Renal pelvis (tissue), 12 donors: ENCODE measurements around the gene BUB1. TPM values are rescaled to one million over a fixed set of nuclear protein-coding genes. Genes with fewer than 3 reads are reported as not detected.
"Not testable (repeated sequence)": the region's sequence is repeated elsewhere in the genome, so short reads cannot be mapped to it uniquely, and the experiment has no call there.

Experiments used
- DNase-seq: peaks from one replicate; pipeline ENCODE4 v3.0.0-alpha.2; 2013
- long read RNA-seq, 16 experiments: transcript quantifications; one replicate each; lab custom pipeline, GENCODE V29; 2026
- polyA plus RNA-seq, 3 donors: library from polyadenylated mRNA; unstranded; fragments of 120-200 nt; gene quantifications; one replicate each; pipeline ENCODE4 v1.2.1, GENCODE V29; 2013; ENCODE audit not compliant: insufficient read length in 3 of 3

The BUB1 gene
- polyA plus RNA-seq: 10 to 100 TPM; 23.5 to 24.4 (median 24.1) TPM
- long read RNA-seq, donor 1, partial matches to known transcripts: 9 of 14 reads
- long read RNA-seq, donor 1, other reads (novel, unspliced or antisense): 0 of 14 reads
- long read RNA-seq, donor 2, partial matches to known transcripts: 16 of 21 reads
- long read RNA-seq, donor 2, other reads (novel, unspliced or antisense): 0 of 21 reads
- long read RNA-seq, donor 3, partial matches to known transcripts: 0 of 5 reads
- long read RNA-seq, donor 3, other reads (novel, unspliced or antisense): 0 of 5 reads
- long read RNA-seq, donor 4, partial matches to known transcripts: 0 of 5 reads
- long read RNA-seq, donor 4, other reads (novel, unspliced or antisense): 0 of 5 reads
- long read RNA-seq, donor 5, partial matches to known transcripts: 10 of 12 reads
- long read RNA-seq, donor 5, other reads (novel, unspliced or antisense): 0 of 12 reads
- long read RNA-seq, donor 6, partial matches to known transcripts: 11 of 12 reads
- long read RNA-seq, donor 6, other reads (novel, unspliced or antisense): 0 of 12 reads
- long read RNA-seq, donor 7, partial matches to known transcripts: 10 of 16 reads
- long read RNA-seq, donor 7, other reads (novel, unspliced or antisense): 0 of 16 reads
- long read RNA-seq, donor 8, partial matches to known transcripts: 0 of 1 reads
- long read RNA-seq, donor 8, other reads (novel, unspliced or antisense): 0 of 1 reads
- long read RNA-seq, donor 9, partial matches to known transcripts: 14 of 17 reads
- long read RNA-seq, donor 9, other reads (novel, unspliced or antisense): 0 of 17 reads
- long read RNA-seq, donor 10, transcript BUB1-206 (10 exons, 1,999 nt): major isoform, 5 of 35 reads
- long read RNA-seq, donor 10, partial matches to known transcripts: 27 of 35 reads
- long read RNA-seq, donor 10, other reads (novel, unspliced or antisense): 0 of 35 reads
- long read RNA-seq, donor 11, partial matches to known transcripts: 9 of 13 reads
- long read RNA-seq, donor 11, other reads (novel, unspliced or antisense): 0 of 13 reads
- long read RNA-seq, donor 12, partial matches to known transcripts: 19 of 21 reads
- long read RNA-seq, donor 12, other reads (novel, unspliced or antisense): 0 of 21 reads
- long read RNA-seq, donor 13, partial matches to known transcripts: 0 of 1 reads
- long read RNA-seq, donor 13, other reads (novel, unspliced or antisense): 0 of 1 reads
- long read RNA-seq, donor 14: 0 reads
- long read RNA-seq, donor 15, partial matches to known transcripts: 11 of 12 reads
- long read RNA-seq, donor 15, other reads (novel, unspliced or antisense): 0 of 12 reads
- long read RNA-seq, donor 16, partial matches to known transcripts: 5 of 10 reads
- long read RNA-seq, donor 16, other reads (novel, unspliced or antisense): 0 of 10 reads

DNA sequence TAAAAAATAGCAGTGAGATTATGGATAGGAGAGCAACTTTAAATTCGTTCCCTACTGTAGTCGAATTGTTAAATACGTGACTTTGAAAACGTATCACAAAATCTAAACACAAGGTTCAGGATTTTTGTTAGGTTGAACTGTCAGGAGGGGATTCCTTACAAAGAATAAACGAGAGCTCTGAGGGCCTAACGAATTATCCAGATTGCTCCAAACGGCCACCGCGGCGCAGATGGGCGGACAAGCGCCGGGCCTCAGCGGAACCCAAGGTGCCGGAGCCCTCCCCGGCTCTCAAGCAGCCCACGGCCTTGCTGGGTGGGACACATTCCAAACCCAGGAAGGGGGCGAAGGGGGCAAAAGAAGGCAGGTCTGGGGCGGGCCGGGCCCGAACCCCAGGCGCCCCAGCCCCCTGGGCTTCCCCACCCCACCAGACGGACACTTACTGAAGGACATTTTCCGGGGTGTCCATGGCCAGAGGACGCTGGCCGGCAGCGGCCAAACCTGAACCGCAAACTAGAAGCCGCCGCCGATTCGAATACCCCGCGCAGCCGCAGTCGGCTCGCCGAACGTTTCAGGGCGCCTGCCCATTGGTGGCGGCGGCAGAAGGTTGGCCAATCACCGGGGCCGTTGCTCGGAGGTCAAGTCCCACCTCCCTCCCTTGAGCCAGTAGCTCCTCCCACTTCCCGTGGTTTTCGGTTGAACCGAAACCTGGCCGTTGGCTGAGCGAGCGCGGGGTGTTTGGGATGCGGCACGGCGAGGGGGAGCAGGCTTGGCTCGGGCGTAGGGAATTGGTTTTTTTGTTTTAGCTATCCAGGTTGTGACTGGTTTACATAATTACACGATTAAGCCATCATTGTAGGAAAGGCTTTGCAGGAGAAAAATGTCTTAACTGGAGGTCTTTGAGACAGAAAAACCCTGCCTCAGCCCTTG is at the start of gene BUB1:
BUB1 (minus strand) TSS at position 534 of the 927 bp plus-strand sequence; CDS start at position 466, 68 bp downstream.
- DNase-seq: peak; percentile 97

DNA sequence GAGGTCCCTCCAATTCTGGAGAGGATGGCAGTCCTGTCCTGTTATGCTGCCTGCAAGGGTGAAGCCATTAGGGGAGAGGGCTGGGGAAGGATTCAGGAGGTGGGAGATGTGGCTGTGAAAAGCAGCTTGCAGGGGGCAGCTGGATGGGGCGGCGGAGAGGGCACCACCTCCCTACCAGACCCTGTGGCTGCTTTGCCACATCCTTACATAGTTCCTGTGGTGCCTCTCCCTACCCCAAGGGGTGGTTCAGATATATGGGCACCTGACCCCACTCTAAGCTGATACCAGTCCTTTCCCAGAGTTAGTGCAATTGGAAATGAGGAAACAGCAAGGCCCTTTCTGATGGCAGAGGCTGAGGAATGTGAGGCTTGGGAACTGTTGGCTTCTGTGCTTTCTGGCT is 48.4 kb upstream of the BUB1 start:
- DNase-seq: no peak

DNA sequence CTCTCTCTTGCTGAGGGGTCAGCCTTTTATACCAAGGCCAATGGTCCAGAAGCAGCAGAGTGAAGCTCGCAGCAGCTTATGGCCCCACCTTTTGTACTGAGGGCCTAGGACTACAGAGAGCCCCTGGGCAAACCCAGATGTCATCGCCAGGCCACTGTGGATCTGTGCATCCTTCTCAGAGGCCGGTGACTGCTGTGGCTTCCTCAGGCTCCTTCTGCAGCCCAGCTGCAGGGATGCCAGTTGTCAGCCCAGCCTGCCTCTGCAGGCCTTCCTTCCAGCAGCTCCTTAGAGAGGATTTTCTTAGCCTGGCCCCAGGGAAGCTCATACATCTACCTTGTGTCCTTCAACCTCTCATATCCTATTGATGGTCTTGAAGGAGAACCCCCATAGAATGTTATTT is 48.0 kb upstream of the BUB1 start:
- no peak for DNase-seq

DNA sequence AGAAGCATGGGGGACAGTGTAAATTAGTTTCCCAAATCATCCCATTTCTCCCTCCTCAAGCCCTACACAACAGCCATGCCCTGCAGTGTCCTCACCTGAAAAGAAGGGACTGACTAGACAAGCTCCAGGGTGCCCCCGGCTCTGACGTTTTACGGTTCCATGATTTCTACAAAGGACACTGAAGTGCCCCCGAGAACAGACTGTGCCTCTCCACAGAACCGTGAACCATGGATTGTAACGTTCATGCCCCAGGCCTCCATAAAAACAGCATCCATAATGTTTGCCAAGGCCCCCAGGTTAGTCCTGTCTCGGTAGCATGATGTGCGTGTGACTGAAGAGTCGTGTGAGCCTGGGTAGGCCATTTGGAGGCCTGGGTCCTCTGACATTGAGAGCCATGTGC is 47.5 kb upstream of the BUB1 start:
- no peak for DNase-seq

DNA sequence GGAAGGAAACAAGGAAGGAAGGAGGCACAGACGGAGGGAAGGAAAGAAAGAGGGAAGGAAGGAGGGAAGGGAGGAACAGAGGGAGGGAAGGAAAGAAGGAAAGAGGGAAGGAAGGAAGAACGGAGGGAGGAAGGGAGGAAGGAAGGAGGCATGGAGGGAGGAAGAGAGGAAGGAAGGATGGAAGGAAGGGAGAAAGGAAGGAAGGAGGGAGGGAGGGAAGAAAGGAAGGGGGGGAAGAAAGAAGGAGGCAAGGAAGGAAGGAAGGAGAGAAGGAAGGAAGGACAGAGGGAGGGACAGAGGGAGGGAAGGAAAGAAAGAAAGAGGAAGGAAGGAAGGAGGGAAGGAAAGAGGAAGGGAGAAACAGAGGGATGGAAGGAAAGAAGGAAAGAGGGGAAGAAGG is 47.0 kb upstream of the BUB1 start:
- DNase-seq: no peak

DNA sequence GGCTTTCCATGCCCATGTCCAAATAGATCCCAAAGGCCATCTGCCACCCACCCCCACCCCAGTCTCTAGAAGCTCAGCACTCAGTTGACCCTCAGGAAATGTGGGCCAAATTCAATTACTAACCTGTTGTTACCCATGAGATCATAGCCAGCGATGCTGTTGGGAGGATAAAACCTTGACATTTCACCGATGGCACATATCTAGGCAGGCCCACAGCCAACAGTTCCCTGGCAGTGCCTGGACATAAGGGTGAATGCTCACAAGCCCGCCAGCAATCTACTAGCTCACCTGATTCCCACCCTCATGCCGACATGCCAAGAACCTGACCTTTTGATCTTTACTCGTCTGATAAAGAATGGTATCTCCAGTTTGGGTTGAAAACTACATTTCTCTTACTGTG is 42.7 kb upstream of the BUB1 start:
- no peak for DNase-seq

DNA sequence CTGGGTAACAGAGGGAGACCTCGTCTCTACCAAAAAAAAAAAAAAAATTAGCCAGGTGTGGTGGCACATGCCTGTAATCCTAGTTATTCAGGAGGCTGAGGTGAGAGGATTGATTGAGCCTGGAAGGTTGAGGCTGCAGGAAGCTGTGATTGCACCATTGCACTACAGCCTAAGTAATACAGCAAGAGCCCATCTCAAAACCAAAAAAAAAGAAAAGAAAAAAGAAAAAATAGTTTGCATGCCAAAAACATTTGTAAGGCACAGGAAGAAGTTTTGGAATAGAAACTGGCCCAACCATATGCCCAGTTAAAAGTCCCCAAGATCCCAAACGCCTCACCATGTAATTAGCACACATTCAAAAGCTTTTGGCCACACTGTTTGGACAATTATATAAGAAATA is 41.1 kb upstream of the BUB1 start:
- no peak for DNase-seq

DNA sequence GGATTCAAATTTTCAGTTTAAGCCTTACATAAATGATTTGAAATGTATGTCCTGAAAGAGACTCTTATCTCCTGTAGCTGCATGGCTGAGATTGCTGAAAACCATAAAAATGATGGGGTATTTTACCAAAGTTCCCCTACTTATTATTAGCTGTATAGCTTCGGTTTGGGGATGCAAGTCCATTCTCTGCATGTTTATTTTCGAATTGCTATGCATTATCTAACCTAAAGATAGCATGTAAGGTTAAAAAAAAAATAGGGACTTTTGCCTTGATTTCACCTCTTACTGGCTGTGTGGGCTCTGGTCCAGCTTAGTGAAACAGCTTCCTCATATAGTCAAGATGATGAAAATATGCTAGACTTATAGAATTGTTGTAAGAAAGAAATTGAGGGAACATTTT is 40.5 kb upstream of the BUB1 start:
- DNase-seq: no peak

DNA sequence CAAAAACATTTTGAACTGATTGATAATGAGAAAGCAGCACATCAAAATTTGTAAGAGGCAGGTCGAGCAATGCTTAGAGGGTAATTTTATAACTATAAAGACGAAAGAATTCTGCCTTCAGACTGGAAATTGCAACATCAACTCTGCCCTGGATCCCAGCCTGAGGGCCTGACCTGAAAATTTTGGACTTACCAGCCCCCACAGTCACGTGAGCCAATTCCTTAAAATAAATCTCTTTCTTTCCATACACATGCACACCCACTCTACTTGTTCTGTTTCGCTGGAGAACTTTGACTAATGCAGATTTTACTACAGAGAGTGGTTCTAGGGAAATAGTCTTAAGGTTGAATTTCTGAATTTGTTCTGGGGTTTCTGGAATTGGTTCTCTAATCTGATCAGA is 39.9 kb upstream of the BUB1 start:
- DNase-seq: no peak

DNA sequence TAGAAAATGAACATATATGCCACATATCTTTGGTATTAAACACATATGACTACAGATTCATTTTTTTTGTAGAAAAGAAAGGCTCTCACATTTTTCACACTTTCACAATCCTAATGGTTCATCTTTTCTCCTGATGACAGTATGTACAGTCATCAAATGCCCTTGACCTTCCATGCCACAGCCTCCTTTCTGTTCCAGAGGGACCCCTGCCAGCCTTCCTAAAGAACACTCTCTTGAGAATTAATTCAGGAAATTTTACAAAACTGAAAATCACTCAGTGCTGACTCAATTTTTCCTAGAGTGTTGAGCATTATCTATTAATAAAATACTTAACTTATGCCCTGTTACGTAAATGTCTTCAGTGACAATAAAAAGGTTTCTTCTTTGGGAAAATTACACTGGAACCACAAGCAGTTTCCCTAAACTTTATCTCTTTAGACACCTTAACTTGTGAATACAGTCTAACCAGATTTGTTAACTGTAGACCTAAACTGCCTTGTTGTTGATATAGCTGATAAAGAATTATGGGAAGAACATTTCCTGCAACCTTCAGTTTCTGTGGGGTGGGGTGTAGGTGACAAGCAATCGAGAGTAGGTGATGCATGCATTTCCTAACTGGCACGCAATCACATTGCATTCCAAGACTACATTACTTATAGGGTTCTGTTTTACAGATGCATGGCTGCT is 39.2 kb upstream of the BUB1 start:
- no peak for DNase-seq

DNA sequence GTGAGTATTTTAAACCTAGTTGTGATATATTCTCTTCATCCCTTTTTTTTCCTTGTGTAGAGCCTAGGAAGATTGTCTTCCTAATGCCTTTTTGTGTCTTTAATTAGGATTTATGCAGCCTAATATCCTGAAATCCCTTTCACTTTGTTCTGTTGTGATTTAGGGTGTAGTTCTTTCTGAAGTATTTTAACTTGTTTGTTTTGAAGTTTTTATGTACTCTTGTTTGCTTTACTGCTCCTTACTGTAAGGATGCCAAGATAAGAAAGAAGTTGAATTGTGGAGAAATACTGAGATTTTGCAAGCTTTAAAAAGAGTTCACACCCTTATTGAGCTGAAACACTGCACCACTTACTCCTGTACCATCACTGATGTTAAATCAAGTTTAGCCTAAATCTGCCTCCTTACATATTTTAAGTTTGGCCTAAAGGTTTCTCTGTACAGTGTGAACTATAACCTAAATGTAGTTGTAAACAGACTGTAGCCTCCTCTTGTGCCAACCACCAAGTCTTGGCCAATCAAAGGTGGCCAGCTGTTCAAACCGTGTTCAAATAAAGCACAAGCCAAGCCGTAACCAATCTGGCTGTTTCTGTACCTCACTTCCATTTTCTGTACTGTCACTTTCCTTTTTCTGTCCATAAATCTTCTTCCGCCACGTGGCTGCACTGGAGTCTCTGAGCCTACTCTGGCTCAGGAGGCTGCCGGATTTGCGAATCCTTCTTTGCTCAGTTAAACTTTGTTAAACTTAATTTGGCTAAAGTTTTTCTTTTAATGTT is 36.8 kb upstream of the BUB1 start:
- DNase-seq: peak; percentile 36

DNA sequence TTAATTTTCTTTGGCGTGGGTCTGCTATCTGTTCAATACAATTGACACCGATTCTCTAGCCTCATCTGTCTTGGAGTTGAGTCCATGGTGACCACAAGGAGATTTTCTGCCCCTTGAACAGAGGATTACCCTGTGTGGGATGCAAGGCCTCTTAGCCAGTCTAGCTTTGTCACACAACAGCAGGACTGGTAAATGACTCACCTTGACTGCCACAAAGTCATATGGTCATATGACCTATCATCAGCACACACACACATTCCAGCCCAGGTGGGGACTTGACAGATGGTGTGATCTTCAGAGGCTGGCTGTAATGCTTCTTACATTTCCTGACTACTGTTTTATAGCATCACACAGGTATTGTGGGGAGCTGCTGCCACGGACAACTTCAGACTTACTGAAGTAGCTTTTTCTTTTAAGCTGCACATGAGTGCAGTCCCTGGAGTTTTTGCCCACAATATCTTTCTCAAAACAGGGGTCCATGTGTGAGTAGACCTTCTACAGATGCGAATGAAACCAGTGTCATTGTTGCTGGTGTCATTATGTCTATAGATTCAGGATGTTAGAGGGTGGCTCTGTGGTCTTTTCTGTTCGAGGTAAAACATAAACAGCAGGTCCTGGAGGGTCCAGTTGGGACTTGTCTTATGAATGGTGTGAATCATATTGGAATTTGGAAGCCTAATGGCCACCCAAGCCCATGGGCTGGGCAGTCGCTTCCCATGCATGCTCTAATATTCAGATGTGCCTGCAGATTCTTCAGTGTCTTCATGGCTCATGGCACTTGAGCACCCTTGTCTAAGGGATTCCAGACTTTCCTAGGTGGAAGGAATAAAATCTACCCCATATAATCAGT is 35.9 kb upstream of the BUB1 start:
- DNase-seq: no peak

DNA sequence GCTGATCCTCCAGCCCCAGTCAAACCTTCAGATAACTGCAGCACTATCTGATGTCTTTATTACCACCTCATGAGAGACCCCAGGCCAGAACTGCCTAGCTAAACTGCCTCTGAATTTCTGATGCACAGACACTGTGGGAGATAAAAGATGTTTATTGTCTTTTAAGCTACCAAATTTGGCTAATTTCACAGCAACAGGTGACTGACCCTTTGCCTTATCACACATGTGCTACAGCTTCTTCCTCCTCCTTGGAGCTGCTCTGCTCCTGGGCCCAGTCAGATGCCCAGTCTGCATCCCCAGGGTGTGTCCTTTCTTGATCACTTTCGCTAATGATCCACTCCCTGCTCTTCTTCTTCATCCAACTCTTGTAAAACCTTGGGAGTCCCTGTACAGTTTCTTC is 34.9 kb upstream of the BUB1 start:
- DNase-seq: no peak

DNA sequence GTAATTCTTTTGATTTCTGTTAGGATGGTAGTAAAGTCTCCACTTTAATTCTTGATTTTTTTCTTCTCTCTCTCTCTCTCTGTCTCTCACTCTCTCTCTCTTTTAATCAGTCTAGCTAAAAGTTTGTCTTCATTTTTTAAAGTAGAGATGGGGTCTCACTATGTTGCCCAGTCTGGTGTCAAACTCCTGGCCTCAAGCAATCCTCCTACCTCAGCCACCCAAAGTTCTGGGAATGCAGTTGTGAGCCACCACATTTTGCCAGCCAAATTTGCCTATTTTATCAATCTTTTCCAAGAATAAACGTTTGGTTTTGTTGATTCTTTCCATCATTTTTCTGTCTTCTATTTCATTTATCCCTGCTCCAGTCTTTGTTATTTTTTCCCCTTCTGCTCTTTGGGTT is 30.6 kb upstream of the BUB1 start:
- no peak for DNase-seq

DNA sequence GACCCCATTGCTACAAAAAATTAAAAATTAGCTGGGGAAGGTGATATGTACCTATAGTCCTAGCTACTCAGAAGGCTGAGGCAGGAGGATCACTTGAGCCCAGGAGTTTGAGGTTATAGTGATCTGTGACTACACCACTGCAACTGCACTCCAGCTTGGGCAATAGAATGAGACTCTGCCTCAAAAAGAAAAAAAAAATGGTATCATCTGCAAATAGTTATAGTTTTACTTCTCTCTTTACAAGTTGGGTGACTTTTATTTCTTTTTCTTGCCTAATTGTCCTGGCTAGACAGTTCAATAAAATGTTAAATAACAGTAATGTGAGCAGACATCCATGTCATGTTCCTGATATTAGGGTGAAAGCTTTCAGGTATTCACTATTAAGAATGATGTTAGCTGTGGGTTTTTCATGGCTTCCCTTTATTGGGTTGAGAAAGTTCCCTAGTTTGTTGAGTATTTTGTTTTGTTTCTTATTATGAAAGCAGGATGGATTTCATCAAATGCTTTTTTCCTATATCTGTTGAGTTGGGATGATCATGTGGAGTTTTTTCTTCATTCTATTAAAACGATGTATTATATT is 29.6 kb upstream of the BUB1 start:
- no peak for DNase-seq

DNA sequence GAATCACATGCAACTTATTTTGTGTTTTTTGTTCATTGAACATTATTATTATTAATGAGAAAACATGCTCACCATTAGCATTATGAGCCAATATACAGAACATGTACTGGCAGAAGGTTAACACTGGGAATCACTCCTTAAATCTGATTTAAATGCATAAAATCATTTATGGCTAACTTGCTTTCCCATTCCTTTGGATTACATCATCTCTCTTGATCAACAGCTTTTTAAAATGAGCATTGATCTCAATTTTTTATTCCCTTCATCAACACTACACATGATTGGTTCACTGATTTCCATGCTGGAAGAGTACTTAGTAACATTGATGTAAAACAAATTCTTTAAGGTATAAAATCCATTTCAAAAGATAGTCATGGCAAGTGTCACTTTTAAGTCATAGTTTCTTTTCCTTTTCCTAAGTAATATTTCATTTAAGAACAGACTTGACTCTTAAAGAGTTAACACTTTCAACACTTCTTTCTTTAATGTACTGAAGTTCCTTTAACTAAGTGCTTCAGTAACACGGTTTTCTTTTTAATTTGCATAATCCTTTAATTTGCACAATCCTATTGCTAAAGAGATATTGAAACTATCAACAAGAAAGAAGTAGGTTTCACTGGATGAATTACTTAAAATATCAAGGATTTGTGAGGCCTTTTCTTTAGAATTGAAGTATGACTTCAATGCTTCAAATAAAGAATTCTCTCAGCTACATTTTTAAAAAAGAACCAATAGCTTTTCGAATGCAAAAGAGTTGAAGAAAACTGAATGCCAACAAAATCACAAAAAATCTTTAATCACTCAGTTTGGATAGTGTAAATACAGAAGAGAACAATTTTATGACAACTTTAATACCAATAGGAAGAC is 24.9 kb upstream of the BUB1 start:
- no peak for DNase-seq

DNA sequence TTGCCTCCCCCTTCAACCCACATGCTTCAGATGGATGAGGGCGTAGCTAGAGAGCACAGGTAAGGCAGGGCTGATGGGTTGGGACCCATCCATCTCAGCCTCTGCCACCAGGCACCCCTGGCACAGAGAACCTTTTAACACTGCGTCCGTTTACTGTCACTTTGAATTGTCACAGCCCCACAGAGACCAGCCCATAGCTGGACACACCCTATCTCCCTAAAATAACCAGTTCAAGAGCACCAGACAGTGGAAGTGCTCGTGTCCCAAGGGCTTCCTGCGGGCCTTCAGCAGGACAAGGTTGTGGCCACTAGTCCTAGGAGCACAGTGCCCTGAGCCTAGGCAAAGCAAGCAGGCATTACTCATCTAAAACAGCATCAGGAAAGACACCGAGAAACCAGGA is 20.4 kb upstream of the BUB1 start:
- DNase-seq: not testable (repeated sequence)
